GM12878 (cell line): ENCODE results near the gene RNF150. TPM values are rescaled to one million over a fixed set of nuclear protein-coding genes. Genes with fewer than 3 reads are reported as not detected.

ENCODE experiments used
- ATAC-seq: fragments of 200-7000 bp; cut with Tn5 transposase; 3 replicates; pipeline ENCODE4 v1.9.1; 2020; ENCODE audit warnings: mild to moderate bottlenecking, moderate library complexity
- BruUV-seq: library from RNA; stranded (reverse); fragments of 400-500 nt; replicated peaks from 2 replicates; lab custom pipeline; 2021; lab: Mats Ljungman, UMichigan
- CTCF ChIA-PET: fragments of 300-600 bp; sonication (Branson Sonifier 250); formaldehyde crosslinking; extraction: SDS; loops from one replicate; lab custom pipeline; 2021; ENCODE audit warnings: inconsistent platforms; lab: Yijun Ruan, JAX
- POLR2A ChIA-PET: fragments of 350-600 bp; formaldehyde crosslinking; extraction: SDS; loops from one replicate; lab custom pipeline; 2021; ENCODE audit warnings: inconsistent platforms; lab: Charles Lee
- RAD21 ChIA-PET: fragments of 300-600 bp; sonication (Branson Sonifier 250); formaldehyde crosslinking; loops from one replicate; lab custom pipeline; 2023; ENCODE audit warnings: antibody characterized with exemption; ENCODE audit not compliant: unreplicated experiment; lab: Charles Lee
- SMC1A ChIA-PET: fragments of 300-600 bp; sonication (Branson Sonifier 250); formaldehyde crosslinking; loops from one replicate; lab custom pipeline; 2023; ENCODE audit not compliant: unreplicated experiment, uncharacterized antibody; lab: Charles Lee
- DNase-seq: peaks from one replicate; pipeline ENCODE4 v3.0.0-alpha.2; 2011; ENCODE audit warnings: low read depth, low spot score
- FAIRE-seq: peaks from 3 replicates; lab custom pipeline; 2011; peaks lifted over from hg19 to GRCh38; lab: Jason Lieb, UNC
- H2AFZ ChIP-seq: 2 replicates; pipeline ENCODE4 v1.6.0; 2011; ENCODE audit warnings: low read depth, low read length, control low read depth; ENCODE audit not compliant: control insufficient read depth
- H3K27ac ChIP-seq: 2 replicates; pipeline ENCODE4 v1.5.1; 2011; ENCODE audit warnings: control low read depth; ENCODE audit not compliant: control insufficient read depth, insufficient read depth
- H3K27me3 ChIP-seq, 2 experiments: replicated peaks in 1 of 2; 2 replicates each; pipeline versions ENCODE4 v1.6.0 to v1.6.1; 2011; ENCODE audit warnings: low read length in 1 of 2; ENCODE audit not compliant: control insufficient read depth in 2 of 2, insufficient read depth in 2 of 2
- H3K36me3 ChIP-seq, 2 experiments: 2 replicates each; pipeline ENCODE4 v1.5.1; 2011; ENCODE audit warnings: low read length in 1 of 2; ENCODE audit not compliant: control insufficient read depth in 2 of 2, insufficient read depth in 2 of 2
- H3K4me1 ChIP-seq: 2 replicates; pipeline ENCODE4 v1.6.1; 2011; ENCODE audit warnings: mild to moderate bottlenecking, low read length, moderate library complexity, mixed read lengths; ENCODE audit not compliant: control insufficient read depth, insufficient read depth
- H3K4me2 ChIP-seq: 2 replicates; pipeline ENCODE4 v1.6.0; 2011; ENCODE audit warnings: control low read depth; ENCODE audit not compliant: control insufficient read depth, insufficient read depth
- H3K4me3 ChIP-seq: fragments of 200-600 bp; sonication (generic); 2 replicates; pipeline ENCODE4 v1.5.1; 2016
- H3K79me2 ChIP-seq: 2 replicates; pipeline ENCODE4 v1.6.0; 2011; ENCODE audit warnings: low read length; ENCODE audit not compliant: control insufficient read depth, insufficient read depth
- H3K9ac ChIP-seq: 2 replicates; pipeline ENCODE4 v1.8.0; 2011; ENCODE audit warnings: low read length, control low read depth, mixed read lengths; ENCODE audit not compliant: control insufficient read depth, insufficient read depth
- H3K9me3 ChIP-seq: replicated peaks from 3 replicates; pipeline ENCODE4 v1.5.1; 2011; ENCODE audit warnings: mild to moderate bottlenecking, low read length; ENCODE audit not compliant: control insufficient read depth, insufficient read depth
- H4K20me1 ChIP-seq: 2 replicates; pipeline ENCODE4 v1.6.0; 2011; ENCODE audit not compliant: control insufficient read depth, insufficient read depth
- CHD1 ChIP-seq: IDR thresholded peaks from 2 replicates; pipeline ENCODE4 v1.6.1; 2012; ENCODE audit warnings: low read depth, low read length, improper control_type of control experiment
- CHD2 ChIP-seq: IDR thresholded peaks from 2 replicates; pipeline ENCODE4 v1.6.1; 2011; ENCODE audit warnings: low read depth, low read length, improper control_type of control experiment, borderline replicate concordance
- ETV6 ChIP-seq, 2 experiments: fragments of 450-650 bp in 1 of 2; IDR thresholded peaks in 1 of 2; conservative IDR thresholded peaks in 1 of 2; 2 replicates each; pipeline ENCODE4 v1.6.1; 2014; ENCODE audit warnings: antibody characterized with exemption in 1 of 2, borderline replicate concordance in 1 of 2, low read depth in 1 of 2, mild to moderate bottlenecking in 1 of 2, moderate library complexity in 1 of 2
- JUNB ChIP-seq: IDR thresholded peaks from 2 replicates; pipeline ENCODE4 v1.6.1; 2016; ENCODE audit warnings: antibody characterized with exemption, mild to moderate bottlenecking
- JUND ChIP-seq: IDR thresholded peaks from 2 replicates; pipeline ENCODE4 v1.6.1; 2012; ENCODE audit warnings: low read depth, mild to moderate bottlenecking, low read length, improper control_type of control experiment, moderate library complexity
- MYC ChIP-seq: IDR thresholded peaks from 2 replicates; pipeline ENCODE4 v1.6.1; 2011; ENCODE audit warnings: mild to moderate bottlenecking, low read length, moderate library complexity, inconsistent platforms; ENCODE audit not compliant: insufficient read depth, insufficient replicate concordance, insufficient read length, severe bottlenecking
- NFIC ChIP-seq: IDR thresholded peaks from 2 replicates; pipeline ENCODE4 v1.6.1; 2012; ENCODE audit warnings: low read depth, mild to moderate bottlenecking, inconsistent platforms, low read length, moderate library complexity
- PRDM15 ChIP-seq: fragments of 450-650 bp; formaldehyde crosslinking; IDR thresholded peaks from 2 replicates; pipeline ENCODE4 v1.4.0; 2020; ENCODE audit warnings: mild to moderate bottlenecking, moderate library complexity
- SMAD1 ChIP-seq: fragments of 450-650 bp; IDR thresholded peaks from 2 replicates; pipeline ENCODE4 v1.6.1; 2018; ENCODE audit warnings: mild to moderate bottlenecking, low read depth; ENCODE audit not compliant: partially characterized antibody
- SMAD5 ChIP-seq: IDR thresholded peaks from 2 replicates; pipeline ENCODE4 v1.6.1; 2016; ENCODE audit warnings: antibody characterized with exemption, low read depth
- YBX1 ChIP-seq: fragments of 450-650 bp; IDR thresholded peaks from 2 replicates; pipeline ENCODE4 v1.6.1; 2016; ENCODE audit warnings: antibody characterized with exemption
- ZNF274 ChIP-seq: IDR thresholded peaks from one replicate; pipeline ENCODE4 v1.8.0; 2011; ENCODE audit not compliant: insufficient read length, insufficient read depth
- ZNF384 ChIP-seq: IDR thresholded peaks from 2 replicates; pipeline ENCODE4 v1.6.1; 2012; ENCODE audit warnings: low read depth, mild to moderate bottlenecking, low read length, improper control_type of control experiment, borderline replicate concordance
- WGBS: methylation state at CpG from one replicate; pipeline ENCODE4 v1.1.6; 2016; ENCODE audit warnings: low lambda C conversion rate; ENCODE audit not compliant: insufficient replicate concordance, insufficient coverage; ENCODE audit errors: missing lambda C conversion rate; 5-methylcytosine and 5-hydroxymethylcytosine counted together
- in situ Hi-C: fragments of 300-500 bp; cut with MboI; formaldehyde crosslinking; loops from 9 replicates; pipeline ENCODE4 v1.14.3; 2018; ENCODE audit warnings: mixed read lengths
- intact Hi-C: fragments of 100-400 bp; cut with micrococcal nuclease; formaldehyde crosslinking; loops from one replicate; pipeline ENCODE4 v1.14.2; 2022; ENCODE audit not compliant: unreplicated experiment
- polyA plus RNA-seq, 11 experiments: library from polyadenylated mRNA; depleted of rRNA in 4 of 11; unstranded in 6 of 11; stranded (reverse) in 5 of 11; fragments of >200 nt; fragmentation: Nextera tagmentation in 4 of 11; fragmentation: Illumina TruSeq in 1 of 11; extraction: Ambion mirVana in 4 of 11; extraction: Trizol in 1 of 11; gene quantifications; 1 replicate in 1 of 11; 2 replicates in 10 of 11; pipeline versions ENCODE4 v1.2.1 to v1.2.3, GENCODE V29; 2011 to 2016; ENCODE audit warnings: inconsistent platforms in 2 of 11, missing spikeins in 2 of 11, low read depth in 1 of 11
- total RNA-seq, 4 experiments: library from RNA; depleted of rRNA in 3 of 4; stranded (reverse); fragments of >200 nt in 3 of 4; fragmentation: Illumina TruSeq in 1 of 4; extraction: Trizol in 1 of 4; gene quantifications; 2 replicates each; pipeline versions ENCODE4 v1.2.1 to v1.2.3, GENCODE V29; 2013 to 2021

The RNF150 gene
- total and polyA plus RNA-seq, 10 of the 15 experiments (the other 5 are each of a cell fraction or from before 2014, with no cell fraction given), result 0.01 to 2.3 (median 0.04) TPM; not detected in 6

DNA sequence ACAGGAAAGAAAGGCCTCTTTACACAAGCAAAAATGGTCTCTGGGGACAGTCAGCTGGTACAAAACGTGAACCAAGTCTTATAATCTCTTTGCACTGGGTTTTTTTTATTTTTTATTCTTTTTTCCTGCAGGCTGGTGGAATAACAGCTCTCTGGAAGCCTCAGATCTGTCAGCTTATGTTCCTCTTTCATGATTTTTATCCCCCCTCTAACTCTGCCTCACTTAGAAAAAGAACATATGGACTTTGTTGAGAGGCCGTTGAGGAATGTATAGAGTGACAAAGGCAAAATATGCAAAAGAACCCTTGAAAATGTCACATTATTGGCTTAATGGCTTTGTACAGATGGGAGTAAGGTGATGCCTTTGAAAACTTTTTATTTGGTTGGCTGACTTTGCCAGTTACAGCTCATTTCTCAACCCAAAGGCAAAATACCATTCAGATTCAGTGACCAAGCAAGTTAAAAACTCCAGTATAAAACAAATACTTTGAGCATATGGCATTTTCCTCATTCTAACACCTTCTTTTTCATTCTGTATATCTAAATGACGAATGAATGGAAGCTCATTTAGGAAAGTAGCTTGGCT lies 111.1 kb downstream of the RNF150 start:
- TF ChIP-seq ZNF274 (no peak), NFIC (no peak)
- WGBS, result 0% methylated on average over 3 of the region's 3 CpGs
- intact Hi-C loops (no loop called here), in situ Hi-C loops (no loop called here)
- H3K4me2 ChIP-seq, result no peak overlapping the region
- no peaks in the 10 kb centered on the region; a peak in 1 of 4 replicates for H3K27me3 ChIP-seq
- H3K27ac ChIP-seq, result no peak overlapping the region
- no peak for FAIRE-seq
- RAD21 ChIA-PET, result no interaction called here
- SMC1A ChIA-PET, result no interaction called here
- POLR2A ChIA-PET, result no interaction called here
- H3K79me2 ChIP-seq, result no peaks in the 10 kb centered on the region
- H2AFZ ChIP-seq, result no peak overlapping the region
- DNase-seq, result no peak
- no peak overlapping the region for H3K4me3 ChIP-seq
- no peak overlapping the region for H3K9ac ChIP-seq
- H3K4me1 ChIP-seq, result no peaks in the 10 kb centered on the region
- CTCF ChIA-PET, result no interaction called here
- ATAC-seq, result no peak
- BruUV-seq, result no TSS peak
- H3K9me3 ChIP-seq, result no peaks in the 10 kb centered on the region
- H4K20me1 ChIP-seq, result no peaks in the 10 kb centered on the region
- no peaks in the 10 kb centered on the region for H3K36me3 ChIP-seq

DNA sequence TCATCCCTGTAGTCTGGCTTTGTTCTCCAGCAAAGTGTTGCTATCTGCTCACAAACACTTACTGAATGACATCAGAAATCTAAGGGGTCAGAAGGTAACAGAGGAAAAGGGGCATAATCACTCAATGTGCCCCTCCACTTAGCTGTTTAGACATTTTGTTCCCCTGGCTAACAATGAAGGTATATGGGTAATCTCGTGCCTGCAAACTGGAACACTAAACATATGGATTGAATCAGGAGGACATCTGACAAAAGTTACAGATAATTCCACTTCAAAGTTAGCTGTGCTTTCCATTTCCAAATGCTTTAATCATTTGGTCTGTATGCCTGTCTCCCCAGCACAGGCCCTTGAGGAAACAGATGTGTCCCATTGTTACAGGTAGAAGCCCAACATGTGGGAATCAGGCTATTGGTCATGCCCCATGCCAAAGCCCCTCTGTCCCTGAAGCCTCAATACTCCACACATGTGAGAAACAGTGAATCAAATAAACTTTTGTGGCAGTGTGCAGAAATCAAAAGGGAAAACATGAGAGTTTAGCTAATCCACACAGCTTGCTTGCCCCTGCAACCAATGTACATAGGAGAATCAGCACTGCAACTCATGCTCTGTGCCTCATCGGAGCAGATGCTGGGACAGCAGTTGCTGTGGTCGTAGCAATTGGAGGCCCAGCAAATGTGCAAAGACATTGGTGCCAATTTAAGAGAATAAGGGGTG lies 111.7 kb downstream of the RNF150 start:
- CTCF ChIA-PET, result interaction anchor here (1.4 kb wide), 1 partner anchor 10 kb away, joined by 5 read pairs; no protein-coding TSS in a partner anchor
- no TSS peak for BruUV-seq
- Histone ChIP-seq H3K4me1 (no peaks in the 10 kb centered on the region), H3K36me3 (no peaks in the 10 kb centered on the region), H3K4me3 (no peak overlapping the region), H3K4me2 (no peak overlapping the region), H3K27ac (no peak overlapping the region), H3K27me3 (no peaks in the 10 kb centered on the region; a peak in 1 of 4 replicates), H4K20me1 (no peaks in the 10 kb centered on the region), H3K9me3 (no peaks in the 10 kb centered on the region), H2AFZ (no peak overlapping the region), H3K9ac (no peak overlapping the region), H3K79me2 (no peaks in the 10 kb centered on the region)
- POLR2A ChIA-PET, result no interaction called here
- 6% methylated on average over 3 of the region's 3 CpGs for WGBS
- in situ Hi-C loops, result no loop called here
- intact Hi-C loops, result no loop called here
- DNase-seq (no peak), FAIRE-seq (no peak), ATAC-seq (no peak)
- RAD21 ChIA-PET, result no interaction called here
- SMC1A ChIA-PET, result no interaction called here
- TF ChIP-seq ZNF274, result no peak
- TF ChIP-seq JUNB, result no peak
- no peak for TF ChIP-seq CHD2
- TF ChIP-seq SMAD1, result no peak
- TF ChIP-seq CHD1, result no peak
- TF ChIP-seq ETV6 (conservative IDR thresholded peaks at IDR 0.05 in 1 of 2, IDR thresholded peaks at IDR 0.05 in 1 of 2; ENCODE audit: borderline replicate concordance in 1 of 2, low read depth in 1 of 2), result no peak
- no peak for TF ChIP-seq JUND
- TF ChIP-seq SMAD5, result no peak
- no peak for TF ChIP-seq PRDM15 (CRISPR knock-in tag)
- no peak for TF ChIP-seq ZNF384
- TF ChIP-seq YBX1, result no peak
- TF ChIP-seq MYC, result no peak
